Ramos (cell line): ENCODE results near the gene CACNA1C.
"Not testable (repeated sequence)": the region's sequence is repeated elsewhere in the genome, so short reads cannot be mapped to it uniquely, and the experiment has no call there.

ENCODE experiments used
- in situ Hi-C: fragments of 300-500 bp; cut with MboI; formaldehyde crosslinking; loops from one replicate; pipeline ENCODE4 v1.14.3; 2022; ENCODE audit warnings: low sequenced_read_pairs; ENCODE audit not compliant: unreplicated experiment

Gene CACNA1C

DNA sequence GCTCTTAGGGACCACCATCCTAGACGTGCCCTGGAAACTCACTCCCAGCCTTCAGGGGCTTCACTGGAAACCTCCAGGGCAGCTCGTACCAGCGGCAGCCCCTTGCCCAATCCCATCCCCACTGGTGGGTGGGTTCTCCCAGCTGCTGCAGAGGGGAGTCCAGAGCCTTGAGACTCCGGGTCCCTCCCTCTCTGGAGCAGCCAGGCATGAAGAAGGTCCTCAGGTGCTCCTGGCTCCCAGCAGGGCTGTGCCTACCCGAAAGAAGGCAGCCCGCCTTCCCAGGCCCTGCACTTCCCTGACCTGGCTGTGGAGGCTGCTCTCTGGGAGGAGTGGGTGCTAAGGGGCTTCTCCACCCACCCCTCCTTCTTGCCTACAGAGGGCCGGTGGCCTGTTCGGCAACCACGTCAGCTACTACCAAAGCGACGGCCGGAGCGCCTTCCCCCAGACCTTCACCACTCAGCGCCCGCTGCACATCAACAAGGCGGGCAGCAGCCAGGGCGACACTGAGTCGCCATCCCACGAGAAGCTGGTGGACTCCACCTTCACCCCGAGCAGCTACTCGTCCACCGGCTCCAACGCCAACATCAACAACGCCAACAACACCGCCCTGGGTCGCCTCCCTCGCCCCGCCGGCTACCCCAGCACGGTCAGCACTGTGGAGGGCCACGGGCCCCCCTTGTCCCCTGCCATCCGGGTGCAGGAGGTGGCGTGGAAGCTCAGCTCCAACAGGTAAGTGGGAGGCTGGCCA, 626.5 kb downstream of the CACNA1C start:
- in situ Hi-C loops: no loop called here

GRCh38 chr12:2679816-2680675, 627.3 kb downstream of the CACNA1C start:
- in situ Hi-C loops: no loop called here

DNA sequence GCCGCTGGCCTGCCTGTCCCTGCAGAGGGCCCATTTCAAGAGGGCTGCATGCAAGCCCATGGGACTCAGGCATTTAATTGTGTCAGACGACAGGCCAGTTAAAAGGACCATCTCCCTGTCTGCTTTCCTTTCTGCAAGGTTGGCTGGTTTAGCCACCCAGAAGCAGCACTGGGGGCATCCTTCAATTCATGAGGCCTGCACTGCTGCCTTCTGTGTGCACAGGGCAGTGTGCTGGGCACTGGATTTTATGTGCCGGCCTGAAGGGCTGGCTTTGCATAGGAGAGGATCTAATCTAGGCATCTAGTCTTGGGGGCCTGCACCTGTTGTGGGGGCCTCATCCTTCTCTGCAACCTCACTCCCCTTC, 627.9 kb downstream of the CACNA1C start:
- in situ Hi-C loops: no loop called here

- in situ Hi-C loops: no loop called here
Measured at GRCh38 chr12:2681450-2682205, 628.8 kb downstream of the CACNA1C start.

- in situ Hi-C loops: no loop called here
Measured at GRCh38 chr12:2682296-2683251, 629.8 kb downstream of the CACNA1C start.

DNA sequence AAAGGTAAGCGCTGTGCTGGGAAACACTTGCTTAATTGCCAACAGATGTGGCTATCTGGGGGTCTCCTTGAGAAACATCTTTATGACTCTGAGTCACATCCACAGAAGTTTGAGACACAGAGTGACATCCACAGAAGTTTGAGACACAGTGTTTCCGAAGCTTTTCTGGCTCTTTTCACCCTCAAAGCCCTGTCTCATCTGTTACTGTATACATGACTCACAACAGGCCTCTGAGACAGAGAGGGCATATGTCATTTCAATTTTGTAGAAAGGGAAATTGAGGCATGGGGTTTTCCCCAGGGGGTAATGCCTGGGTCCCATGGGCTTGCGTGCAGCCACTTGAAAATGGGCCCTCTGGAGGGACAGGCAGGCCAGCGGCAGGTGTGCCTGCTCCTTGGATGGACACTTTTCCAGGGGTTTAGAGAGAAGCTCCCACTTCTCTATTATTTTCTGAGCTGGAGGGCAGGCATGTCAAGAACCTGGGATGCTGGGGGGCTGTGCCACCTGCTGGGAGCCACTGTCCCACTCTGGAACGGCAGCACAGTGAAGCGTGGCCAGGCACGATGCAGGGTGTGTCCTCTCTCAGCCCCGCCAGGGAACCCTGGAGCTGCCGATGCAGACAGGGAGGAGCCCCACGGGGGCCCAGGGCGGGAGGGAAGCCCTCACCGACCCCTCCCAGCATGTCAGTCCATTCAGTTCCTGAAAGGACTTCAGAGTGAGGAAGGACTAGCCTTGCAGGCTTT, 630.7 kb downstream of the CACNA1C start:
- in situ Hi-C loops: no loop called here

GRCh38 chr12:2684026-2684325, 631.2 kb downstream of the CACNA1C start:
- in situ Hi-C loops: not testable (repeated sequence)

DNA sequence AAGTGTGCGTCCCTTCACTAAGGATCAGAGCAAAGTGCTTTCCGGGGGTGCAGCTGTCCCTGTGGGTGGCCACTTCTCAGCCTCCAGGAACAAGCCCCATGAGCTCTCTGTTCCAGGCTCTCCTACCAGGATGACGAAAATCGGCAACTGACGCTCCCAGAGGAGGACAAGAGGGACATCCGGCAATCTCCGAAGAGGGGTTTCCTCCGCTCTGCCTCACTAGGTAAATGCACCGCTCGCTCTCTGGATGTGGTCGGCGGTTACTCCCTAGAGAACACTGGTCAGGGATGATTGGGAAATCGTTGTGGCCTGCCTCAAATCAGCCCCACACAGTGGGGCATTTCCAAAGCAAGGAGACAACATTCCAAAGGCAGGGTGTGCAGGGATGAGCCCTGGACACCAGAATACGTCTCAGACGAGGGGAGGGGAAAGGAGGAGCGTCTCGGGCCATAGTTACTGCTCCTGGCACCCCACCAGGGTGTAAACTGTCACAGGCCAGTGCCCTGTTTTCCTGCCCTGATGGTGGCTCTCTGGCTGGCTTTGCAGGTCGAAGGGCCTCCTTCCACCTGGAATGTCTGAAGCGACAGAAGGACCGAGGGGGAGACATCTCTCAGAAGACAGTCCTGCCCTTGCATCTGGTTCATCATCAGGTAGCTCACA, 633.0 kb downstream of the CACNA1C start:
- in situ Hi-C loops: not testable (repeated sequence)

GRCh38 chr12:2686280-2686646, 633.5 kb downstream of the CACNA1C start:
- in situ Hi-C loops: no loop called here

GRCh38 chr12:2687058-2687457, 634.3 kb downstream of the CACNA1C start:
- in situ Hi-C loops: no loop called here

DNA sequence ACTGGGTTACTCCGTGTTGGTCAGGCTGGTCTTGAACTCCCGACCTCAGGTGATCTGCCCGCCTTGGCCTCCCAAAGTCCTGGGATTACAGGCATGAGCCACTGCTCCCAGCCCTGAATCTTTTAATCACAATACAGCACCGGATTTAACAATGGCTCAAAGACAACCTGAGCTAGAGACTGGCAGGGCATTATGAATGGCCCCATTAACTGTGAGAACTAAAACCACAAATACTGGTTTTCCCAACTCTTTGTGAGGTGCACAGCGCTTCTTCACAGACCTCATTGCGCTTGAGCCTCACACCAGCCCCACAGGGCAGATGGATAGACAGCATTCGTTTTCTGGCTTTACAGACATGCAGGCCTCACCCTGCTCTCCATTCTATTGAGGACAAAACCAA, 634.9 kb downstream of the CACNA1C start:
- in situ Hi-C loops: no loop called here

- in situ Hi-C loops: no loop called here
Measured at GRCh38 chr12:2688381-2688931, 635.7 kb downstream of the CACNA1C start.

DNA sequence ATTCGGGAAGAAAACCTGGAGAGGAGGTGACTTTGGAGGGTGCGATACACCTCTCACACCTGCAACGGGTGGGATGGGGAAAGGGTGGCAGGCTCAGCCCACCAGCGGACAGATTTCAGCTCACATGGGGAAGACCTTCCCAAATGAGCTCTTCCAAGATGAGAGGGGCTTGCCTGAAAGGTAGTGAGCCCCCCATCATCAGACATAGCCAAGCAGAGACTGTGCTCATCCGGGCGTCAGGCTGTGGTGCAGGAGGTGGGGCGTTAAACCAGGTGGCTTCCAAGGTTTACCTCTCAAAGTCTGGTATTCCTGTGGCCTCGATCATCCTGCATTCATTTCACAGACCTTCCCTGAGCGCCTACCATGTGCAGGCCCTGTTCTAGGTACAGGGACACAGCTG, 636.6 kb downstream of the CACNA1C start:
- in situ Hi-C loops: no loop called here

- in situ Hi-C loops: no loop called here
Measured at GRCh38 chr12:2689879-2690278, 637.1 kb downstream of the CACNA1C start.

DNA sequence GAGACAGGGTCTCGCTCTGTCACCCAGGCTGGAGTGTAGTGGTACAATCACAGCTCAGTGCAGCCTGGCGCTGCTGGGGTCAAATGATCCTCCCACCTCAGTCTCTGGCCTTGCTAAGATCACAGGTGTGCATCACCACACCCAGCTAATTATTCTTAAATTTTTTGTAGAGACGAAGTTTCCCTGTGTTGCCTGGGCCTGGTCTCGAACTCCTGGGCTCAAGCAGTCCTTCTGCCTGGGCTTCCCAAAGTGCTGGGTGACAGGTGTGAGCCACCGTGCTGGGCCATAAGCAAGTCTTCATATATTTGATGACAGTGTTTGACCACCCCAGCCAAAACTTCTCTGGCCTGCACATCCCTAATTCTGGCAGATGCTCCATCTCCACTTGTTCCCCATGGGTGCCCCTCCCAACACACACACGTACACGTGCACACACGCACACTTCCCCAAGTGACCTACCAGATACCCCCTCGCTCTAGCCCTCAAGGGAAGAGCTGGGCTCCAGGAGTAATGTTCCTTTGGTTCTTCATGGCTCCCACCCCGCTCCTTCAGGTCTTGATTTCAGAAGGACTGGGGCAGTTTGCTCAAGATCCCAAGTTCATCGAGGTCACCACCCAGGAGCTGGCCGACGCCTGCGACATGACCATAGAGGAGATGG, 637.7 kb downstream of the CACNA1C start:
- in situ Hi-C loops: no loop called here

DNA sequence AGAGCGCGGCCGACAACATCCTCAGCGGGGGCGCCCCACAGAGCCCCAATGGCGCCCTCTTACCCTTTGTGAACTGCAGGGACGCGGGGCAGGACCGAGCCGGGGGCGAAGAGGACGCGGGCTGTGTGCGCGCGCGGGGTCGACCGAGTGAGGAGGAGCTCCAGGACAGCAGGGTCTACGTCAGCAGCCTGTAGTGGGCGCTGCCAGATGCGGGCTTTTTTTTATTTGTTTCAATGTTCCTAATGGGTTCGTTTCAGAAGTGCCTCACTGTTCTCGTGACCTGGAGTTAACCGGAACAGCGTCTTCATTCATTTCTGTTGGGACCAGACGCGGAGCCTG, 638.2 kb downstream of the CACNA1C start:
- in situ Hi-C loops: no loop called here

DNA sequence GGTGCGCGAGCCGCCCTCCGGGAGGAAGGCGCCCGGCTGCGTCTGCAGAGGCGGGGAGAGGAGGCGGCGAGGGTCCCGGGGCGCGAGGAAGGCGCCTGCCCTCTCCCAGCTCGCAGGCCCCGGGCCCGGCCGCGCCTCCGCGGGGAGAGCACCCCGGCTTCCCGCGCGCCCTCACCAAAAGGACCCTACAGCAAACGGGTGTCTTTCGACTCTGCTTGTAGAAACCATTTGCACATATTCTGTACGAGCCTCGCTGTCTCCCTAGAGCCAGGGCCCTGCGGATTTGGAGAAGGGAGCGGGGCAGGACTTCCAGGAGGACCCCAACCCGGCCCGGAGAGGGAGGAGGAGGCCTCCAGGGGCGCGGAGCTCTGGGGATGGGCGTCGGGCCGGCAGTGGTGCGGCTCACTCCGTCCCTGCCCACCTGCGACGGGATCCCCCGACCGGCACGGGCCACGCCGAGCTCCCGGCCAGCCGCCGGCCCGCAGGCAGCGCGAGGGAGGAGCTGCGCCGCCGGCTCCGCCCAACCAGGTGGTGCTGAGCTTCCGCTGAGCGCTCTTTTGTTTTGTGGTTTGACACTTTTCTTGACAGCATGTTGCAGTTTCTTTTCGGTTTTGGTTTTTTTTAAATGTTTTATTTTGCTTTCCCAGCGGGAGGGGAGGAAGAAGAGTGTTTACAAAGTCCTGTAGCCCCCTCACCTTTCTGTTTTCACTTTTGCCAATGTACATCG, 638.7 kb downstream of the CACNA1C start:
- in situ Hi-C loops: no loop called here

- in situ Hi-C loops: no loop called here
Measured at GRCh38 chr12:2692080-2692479, 639.3 kb downstream of the CACNA1C start.
